ENCODE data around the gene RNPEPL1.

The RNPEPL1 gene

DNA sequence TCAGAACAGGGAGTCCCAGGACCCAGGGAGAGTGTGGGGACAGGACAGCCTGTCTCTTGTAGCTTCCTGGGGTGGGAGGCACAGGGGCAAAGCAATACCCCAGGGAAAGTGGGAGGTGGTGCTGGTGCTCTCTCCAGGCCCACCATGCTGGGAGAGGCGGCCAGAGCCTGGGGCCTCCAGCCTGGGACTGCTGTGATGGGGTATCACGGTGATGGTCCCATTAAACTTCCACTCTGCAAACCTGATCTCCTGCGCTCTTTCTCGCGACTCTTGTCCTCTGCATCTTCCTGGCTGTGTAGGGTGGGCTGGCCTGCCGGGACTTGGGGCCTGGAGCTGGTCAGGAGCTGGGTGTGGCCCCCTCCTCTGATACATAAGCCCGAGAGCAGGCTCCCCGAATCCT, 10.2 kb downstream of the RNPEPL1 start:
- no peak overlapping the region for H2AFZ ChIP-seq (ENCODE audit: low read depth)
- no peaks in the 10 kb centered on the region for H3K27me3 ChIP-seq (ENCODE audit: insufficient read depth, low read depth)
- peak overlapping the region; percentile 65; the same call in 1 of the 2 replicates for H3K9ac ChIP-seq
- H3K4me3 ChIP-seq (IDR thresholded peaks at IDR 0.05; ENCODE audit: insufficient read depth, low read depth, low read length): no peak overlapping the region
- H3K4me1 ChIP-seq (ENCODE audit: low read depth, poor library complexity, severe bottlenecking): peaks cover 75% of the 10 kb centered on the region
- no peaks in the 10 kb centered on the region for H3K36me3 ChIP-seq (ENCODE audit: insufficient read depth)
- peak overlapping the region; percentile 97 for H3K27ac ChIP-seq
- TF ChIP-seq CTCF (conservative IDR thresholded peaks at IDR 0.05; ENCODE audit: low read depth, low read length): no peak
- peak overlapping the region; percentile 64 for H3K4me2 ChIP-seq
- H4K20me1 ChIP-seq (ENCODE audit: insufficient read depth): no peaks in the 10 kb centered on the region
- peaks cover 24% of the 10 kb centered on the region; the same call in 1 of the 2 replicates for H3K79me2 ChIP-seq (ENCODE audit: insufficient read depth, low read depth)

- H3K27ac ChIP-seq: peak overlapping the region; percentile 97
- H3K27me3 ChIP-seq (ENCODE audit: insufficient read depth, low read depth): no peaks in the 10 kb centered on the region
- peak overlapping the region; percentile 65 for H3K9ac ChIP-seq
- no peak overlapping the region for H2AFZ ChIP-seq (ENCODE audit: low read depth)
- peak overlapping the region; percentile 64 for H3K4me2 ChIP-seq
- H4K20me1 ChIP-seq (ENCODE audit: insufficient read depth): no peaks in the 10 kb centered on the region
- no peak for TF ChIP-seq CTCF (conservative IDR thresholded peaks at IDR 0.05; ENCODE audit: low read depth, low read length)
- no peak overlapping the region for H3K4me3 ChIP-seq (IDR thresholded peaks at IDR 0.05; ENCODE audit: insufficient read depth, low read depth, low read length)
- peaks cover 27% of the 10 kb centered on the region; the same call in 1 of the 2 replicates for H3K79me2 ChIP-seq (ENCODE audit: insufficient read depth, low read depth)
- no peaks in the 10 kb centered on the region for H3K36me3 ChIP-seq (ENCODE audit: insufficient read depth)
- H3K4me1 ChIP-seq (ENCODE audit: low read depth, poor library complexity, severe bottlenecking): peaks cover 82% of the 10 kb centered on the region
These were observed 10.9 kb downstream of the RNPEPL1 start for GRCh38 chr2:240579071-240579762.

DNA sequence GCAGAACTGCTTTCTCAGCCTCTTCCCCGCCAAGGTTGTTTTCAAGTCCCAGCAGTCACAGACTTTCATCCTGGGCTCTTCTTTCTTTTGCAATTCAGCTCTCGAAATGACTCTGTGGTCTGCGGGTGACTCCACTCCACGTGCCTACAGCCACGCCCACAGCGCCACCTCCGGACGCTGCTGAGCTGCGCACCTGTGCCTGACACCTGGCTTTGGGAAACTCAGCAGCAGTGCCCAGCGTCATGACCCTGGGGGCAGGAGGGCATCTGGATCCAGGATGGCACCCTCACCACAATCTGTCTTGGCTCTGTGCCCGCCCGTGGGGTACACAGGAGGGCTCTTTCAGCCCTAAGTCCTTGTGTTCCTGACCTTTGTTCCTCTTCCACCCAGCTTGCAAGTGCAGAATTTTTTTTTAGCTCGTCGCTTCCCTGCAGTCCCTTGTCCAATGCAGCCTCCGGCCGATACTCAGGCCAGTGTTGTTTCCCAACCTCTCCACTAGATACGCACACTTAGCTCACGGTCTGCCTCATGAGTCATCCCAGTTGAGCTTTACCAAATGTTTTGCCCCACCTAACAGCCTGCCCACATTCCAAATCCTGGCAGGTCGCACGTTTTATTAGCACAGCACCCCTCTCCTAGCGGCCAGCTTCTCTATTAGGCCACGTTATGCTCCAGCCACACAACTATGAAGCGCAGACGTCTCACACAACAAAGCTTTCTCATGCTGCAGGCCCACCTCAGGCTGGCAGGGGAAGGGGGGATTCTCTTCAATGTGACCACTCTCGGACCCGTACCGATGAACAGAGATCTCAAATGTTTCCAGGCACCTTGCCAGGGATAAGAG, 11.7 kb downstream of the RNPEPL1 start:
- peaks cover 27% of the 10 kb centered on the region; the same call in 1 of the 2 replicates for H3K79me2 ChIP-seq (ENCODE audit: insufficient read depth, low read depth)
- H2AFZ ChIP-seq (ENCODE audit: low read depth): no peak overlapping the region
- H3K4me2 ChIP-seq: peak overlapping the region; percentile 64
- no peaks in the 10 kb centered on the region for H3K27me3 ChIP-seq (ENCODE audit: insufficient read depth, low read depth)
- peak; percentile 76 for TF ChIP-seq CTCF (conservative IDR thresholded peaks at IDR 0.05; ENCODE audit: low read depth, low read length)
- no peak overlapping the region for H3K4me3 ChIP-seq (IDR thresholded peaks at IDR 0.05; ENCODE audit: insufficient read depth, low read depth, low read length)
- no peaks in the 10 kb centered on the region for H4K20me1 ChIP-seq (ENCODE audit: insufficient read depth)
- H3K36me3 ChIP-seq (ENCODE audit: insufficient read depth): no peaks in the 10 kb centered on the region
- H3K9ac ChIP-seq: peak overlapping the region; percentile 65; the same call in 1 of the 2 replicates
- H3K4me1 ChIP-seq (ENCODE audit: low read depth, poor library complexity, severe bottlenecking): peaks cover 88% of the 10 kb centered on the region
- peak overlapping the region; percentile 97 for H3K27ac ChIP-seq

- Histone ChIP-seq H3K27ac (no peak overlapping the region), H3K36me3 (ENCODE audit: insufficient read depth) (no peaks in the 10 kb centered on the region), H3K79me2 (ENCODE audit: insufficient read depth, low read depth) (peaks cover 27% of the 10 kb centered on the region; the same call in 1 of the 2 replicates), H3K4me2 (no peak overlapping the region), H3K9ac (no peak overlapping the region), H3K4me1 (ENCODE audit: low read depth, poor library complexity, severe bottlenecking) (peaks cover 82% of the 10 kb centered on the region), H4K20me1 (ENCODE audit: insufficient read depth) (no peaks in the 10 kb centered on the region), H2AFZ (ENCODE audit: low read depth) (no peak overlapping the region), H3K27me3 (ENCODE audit: insufficient read depth, low read depth) (no peaks in the 10 kb centered on the region), H3K4me3 (IDR thresholded peaks at IDR 0.05; ENCODE audit: insufficient read depth, low read depth, low read length) (no peak overlapping the region)
- no peak for TF ChIP-seq CTCF (conservative IDR thresholded peaks at IDR 0.05; ENCODE audit: low read depth, low read length)
These were observed 13.5 kb downstream of the RNPEPL1 start for GRCh38 chr2:240581811-240582210.
